HEK293 (cell line): ENCODE measurements around the gene MAP3K8.

Experiments used
- CTCF ChIA-PET: fragments of 350-600 bp; formaldehyde crosslinking; extraction: SDS; loops from one replicate; lab custom pipeline; 2021; ENCODE audit warnings: antibody characterized with exemption; lab: Yijun Ruan, JAX
- POLR2A ChIA-PET: fragments of 300-600 bp; formaldehyde crosslinking; extraction: SDS; loops from one replicate; lab custom pipeline; 2020; ENCODE audit warnings: antibody characterized with exemption, inconsistent platforms; lab: Yijun Ruan, JAX
- H3K27ac ChIP-seq: fragments of 200-500 bp; sonication (Bioruptor generic); 2 replicates; pipeline ENCODE4 v1.5.1; 2014; ENCODE audit warnings: low read depth, low read length, control low read depth, inconsistent platforms; ENCODE audit errors: extremely low read depth
- H3K36me3 ChIP-seq, 2 experiments: fragments of 200-500 bp in 1 of 2; sonication (Bioruptor generic) in 1 of 2; 1 replicate in 1 of 2; 2 replicates in 1 of 2; pipeline ENCODE4 v1.5.1; 2014 to 2017; ENCODE audit warnings: inconsistent platforms in 2 of 2, low read length in 2 of 2; ENCODE audit not compliant: control insufficient read depth in 2 of 2, insufficient read depth in 1 of 2
- H3K4me1 ChIP-seq: fragments of 200-500 bp; sonication (Bioruptor generic); 2 replicates; pipeline ENCODE4 v1.5.1; 2014; ENCODE audit warnings: mild to moderate bottlenecking, low read length, inconsistent platforms; ENCODE audit not compliant: control insufficient read depth, insufficient read depth
- H3K4me3 ChIP-seq: 2 replicates; pipeline ENCODE4 v1.5.1; 2011; ENCODE audit warnings: low read depth, mild to moderate bottlenecking, control low read depth, low read length, moderate library complexity
- H3K9me3 ChIP-seq: fragments of 200-500 bp; sonication (Bioruptor generic); 2 replicates; pipeline ENCODE4 v1.5.1; 2014; ENCODE audit warnings: low read depth, low read length, inconsistent platforms; ENCODE audit not compliant: control insufficient read depth, insufficient read depth
- EGR2 ChIP-seq: fragments of 450-650 bp; formaldehyde crosslinking; IDR thresholded peaks from 2 replicates; pipeline ENCODE4 v1.5.1; 2016; ENCODE audit warnings: low read depth, missing biosample characterization, missing genetic modification characterization
- FEZF1 ChIP-seq: fragments of 450-650 bp; formaldehyde crosslinking; IDR thresholded peaks from 2 replicates; pipeline ENCODE4 v1.5.1; 2016; ENCODE audit warnings: missing biosample characterization, missing genetic modification characterization
- GLI4 ChIP-seq: fragments of 450-650 bp; formaldehyde crosslinking; IDR thresholded peaks from 2 replicates; pipeline ENCODE4 v1.5.1; 2016; ENCODE audit warnings: missing biosample characterization, missing genetic modification characterization
- KLF7 ChIP-seq: fragments of 450-650 bp; formaldehyde crosslinking; IDR thresholded peaks from 2 replicates; pipeline ENCODE4 v1.5.1; 2016; ENCODE audit warnings: missing biosample characterization, missing genetic modification characterization, borderline replicate concordance
- WT1 ChIP-seq: fragments of 450-650 bp; formaldehyde crosslinking; IDR thresholded peaks from 2 replicates; pipeline ENCODE4 v1.5.1; 2016; ENCODE audit warnings: missing biosample characterization, missing genetic modification characterization
- ZFP3 ChIP-seq: fragments of 450-650 bp; formaldehyde crosslinking; IDR thresholded peaks from 2 replicates; pipeline ENCODE4 v1.5.1; 2016; ENCODE audit warnings: low read depth, missing biosample characterization, missing genetic modification characterization
- ZIC2 ChIP-seq: fragments of 450-650 bp; formaldehyde crosslinking; IDR thresholded peaks from 2 replicates; pipeline ENCODE4 v1.5.1; 2016; ENCODE audit warnings: missing biosample characterization, missing genetic modification characterization
- ZNF132 ChIP-seq: fragments of 450-650 bp; formaldehyde crosslinking; IDR thresholded peaks from 2 replicates; pipeline ENCODE4 v1.5.1; 2017; ENCODE audit warnings: missing biosample characterization, missing genetic modification characterization, borderline replicate concordance
- ZNF138 ChIP-seq: fragments of 450-650 bp; formaldehyde crosslinking; IDR thresholded peaks from 2 replicates; pipeline ENCODE4 v1.5.1; 2016; ENCODE audit warnings: missing biosample characterization, missing genetic modification characterization, borderline replicate concordance
- ZNF2 ChIP-seq: fragments of 450-650 bp; formaldehyde crosslinking; IDR thresholded peaks from 2 replicates; pipeline ENCODE4 v1.5.1; 2016; ENCODE audit warnings: missing biosample characterization, missing genetic modification characterization
- ZNF266 ChIP-seq: fragments of 450-650 bp; formaldehyde crosslinking; IDR thresholded peaks from 2 replicates; pipeline ENCODE4 v1.5.1; 2016; ENCODE audit warnings: missing biosample characterization, missing genetic modification characterization, low read depth
- ZNF274 ChIP-seq, 2 experiments: fragments of 200-500 bp in 1 of 2; fragments of 450-650 bp in 1 of 2; sonication (Bioruptor generic) in 1 of 2; formaldehyde crosslinking in 1 of 2; IDR thresholded peaks; 2 replicates each; pipeline versions ENCODE4 v1.5.1 to v1.6.1; 2014 to 2016; ENCODE audit warnings: borderline replicate concordance in 1 of 2, inconsistent platforms in 1 of 2, low read length in 1 of 2, missing biosample characterization in 1 of 2, missing genetic modification characterization in 1 of 2
- ZNF311 ChIP-seq: fragments of 450-650 bp; formaldehyde crosslinking; IDR thresholded peaks from 2 replicates; pipeline ENCODE4 v1.5.1; 2017; ENCODE audit warnings: missing biosample characterization, missing genetic modification characterization, borderline replicate concordance
- ZNF366 ChIP-seq: fragments of 450-650 bp; formaldehyde crosslinking; conservative IDR thresholded peaks from 2 replicates; pipeline ENCODE4 v1.5.1; 2016; ENCODE audit warnings: missing biosample characterization, missing genetic modification characterization
- ZNF571 ChIP-seq: fragments of 450-650 bp; formaldehyde crosslinking; IDR thresholded peaks from 2 replicates; pipeline ENCODE4 v1.5.0; 2017; ENCODE audit warnings: missing biosample characterization, missing genetic modification characterization
- ZNF596 ChIP-seq: fragments of 450-650 bp; IDR thresholded peaks from 2 replicates; pipeline ENCODE4 v1.5.0; 2018; ENCODE audit warnings: missing biosample characterization, mild to moderate bottlenecking, missing genetic modification characterization, moderate library complexity
- ZNF610 ChIP-seq: fragments of 450-650 bp; formaldehyde crosslinking; IDR thresholded peaks from 2 replicates; pipeline ENCODE4 v1.5.1; 2016; ENCODE audit warnings: missing biosample characterization, missing genetic modification characterization, borderline replicate concordance
- ZNF621 ChIP-seq: fragments of 450-650 bp; formaldehyde crosslinking; IDR thresholded peaks from 2 replicates; pipeline ENCODE4 v1.5.1; 2017; ENCODE audit warnings: missing biosample characterization, missing genetic modification characterization
- ZNF654 ChIP-seq: fragments of 450-650 bp; formaldehyde crosslinking; IDR thresholded peaks from 2 replicates; pipeline ENCODE4 v1.5.1; 2016; ENCODE audit warnings: low read depth, missing biosample characterization, missing genetic modification characterization
- ZNF664 ChIP-seq: fragments of 450-650 bp; formaldehyde crosslinking; IDR thresholded peaks from 2 replicates; pipeline ENCODE4 v1.5.1; 2016; ENCODE audit warnings: missing biosample characterization, missing genetic modification characterization
- ZNF677 ChIP-seq: fragments of 450-650 bp; IDR thresholded peaks from 2 replicates; pipeline ENCODE4 v1.5.0; 2018; ENCODE audit warnings: missing biosample characterization, mild to moderate bottlenecking, missing genetic modification characterization, moderate library complexity
- ZNF768 ChIP-seq: fragments of 450-650 bp; formaldehyde crosslinking; IDR thresholded peaks from 2 replicates; pipeline ENCODE4 v1.5.1; 2018; ENCODE audit warnings: missing biosample characterization, mild to moderate bottlenecking, missing genetic modification characterization
- TF ChIP-seq, protein P1 (sequence below): fragments of 450-650 bp; formaldehyde crosslinking; IDR thresholded peaks from 2 replicates; pipeline ENCODE4 v1.5.1; 2016; ENCODE audit warnings: missing biosample characterization, missing genetic modification characterization
- TF ChIP-seq, protein P2 (sequence below): sonication (generic); formaldehyde crosslinking; IDR thresholded peaks from 2 replicates; pipeline ENCODE4 v1.8.1; 2022; ENCODE audit warnings: mild to moderate bottlenecking, moderate library complexity, missing genetic modification reagents
- TF ChIP-seq, protein P3 (sequence below): fragments of 450-650 bp; formaldehyde crosslinking; IDR thresholded peaks from 2 replicates; pipeline ENCODE4 v1.5.1; 2016; ENCODE audit warnings: missing biosample characterization, missing genetic modification characterization
- TF ChIP-seq, protein P4 (sequence below): fragments of 450-650 bp; formaldehyde crosslinking; IDR thresholded peaks from 2 replicates; pipeline ENCODE4 v1.5.0; 2017; ENCODE audit warnings: missing biosample characterization, missing genetic modification characterization, borderline replicate concordance
- TF ChIP-seq, protein P5 (sequence below): fragments of 450-650 bp; formaldehyde crosslinking; IDR thresholded peaks from 2 replicates; pipeline ENCODE4 v1.5.1; 2016; ENCODE audit warnings: missing biosample characterization, missing genetic modification characterization

Gene MAP3K8

DNA sequence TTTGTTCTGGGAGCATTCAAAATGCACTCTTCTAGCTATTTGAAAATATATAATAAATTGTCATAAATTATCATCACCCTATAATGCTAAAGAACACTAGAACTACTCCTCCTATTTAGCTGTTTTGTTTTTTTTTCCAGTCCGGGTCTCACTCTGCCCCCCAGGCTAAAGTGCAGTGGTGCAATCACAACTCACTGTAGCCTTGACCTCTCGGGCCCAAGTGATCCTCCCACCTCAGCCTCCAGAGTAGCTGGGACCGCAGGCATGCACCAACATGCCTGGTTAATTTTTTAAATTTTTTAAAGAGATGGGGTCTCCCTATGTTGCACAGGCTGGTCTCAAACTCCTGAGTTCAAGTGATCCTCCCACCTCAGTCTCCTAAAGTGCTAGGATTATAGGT, 43.8 kb upstream of the MAP3K8 start:
- H3K9me3 ChIP-seq = no peaks in the 10 kb centered on the region
- H3K4me3 ChIP-seq = no peak overlapping the region
- H3K36me3 ChIP-seq = no peaks in the 10 kb centered on the region
- no peak overlapping the region for H3K27ac ChIP-seq
- TF ChIP-seq ZNF677 (no peak), ZNF610 (no peak), ZNF596 (no peak), ZNF654 (tag by site-specific recombination) (no peak), KLF7 (tag by site-specific recombination) (no peak), EGR2 (tag by site-specific recombination) (no peak), ZNF138 (tag by site-specific recombination) (no peak), ZNF768 (no peak), ZNF366 (tag by site-specific recombination) (no peak), ZNF664 (tag by site-specific recombination) (no peak)
- TF ChIP-seq, protein P1, sequence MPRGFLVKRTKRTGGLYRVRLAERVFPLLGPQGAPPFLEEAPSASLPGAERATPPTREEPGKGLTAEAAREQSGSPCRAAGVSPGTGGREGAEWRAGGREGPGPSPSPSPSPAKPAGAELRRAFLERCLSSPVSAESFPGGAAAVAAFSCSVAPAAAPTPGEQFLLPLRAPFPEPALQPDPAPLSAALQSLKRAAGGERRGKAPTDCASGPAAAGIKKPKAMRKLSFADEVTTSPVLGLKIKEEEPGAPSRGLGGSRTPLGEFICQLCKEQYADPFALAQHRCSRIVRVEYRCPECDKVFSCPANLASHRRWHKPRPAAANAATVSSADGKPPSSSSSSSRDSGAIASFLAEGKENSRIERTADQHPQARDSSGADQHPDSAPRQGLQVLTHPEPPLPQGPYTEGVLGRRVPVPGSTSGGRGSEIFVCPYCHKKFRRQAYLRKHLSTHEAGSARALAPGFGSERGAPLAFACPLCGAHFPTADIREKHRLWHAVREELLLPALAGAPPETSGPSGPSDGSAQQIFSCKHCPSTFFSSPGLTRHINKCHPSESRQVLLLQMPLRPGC (tag by site-specific recombination) = no peak
- CTCF ChIA-PET = interaction anchor here (0.6 to 7.2 kb wide), 2 partner anchors 31 to 201 kb away, joined by 3 to 111 read pairs; no protein-coding TSS in a partner anchor
- H3K4me1 ChIP-seq = no peaks in the 10 kb centered on the region
- POLR2A ChIA-PET = no interaction called here

DNA sequence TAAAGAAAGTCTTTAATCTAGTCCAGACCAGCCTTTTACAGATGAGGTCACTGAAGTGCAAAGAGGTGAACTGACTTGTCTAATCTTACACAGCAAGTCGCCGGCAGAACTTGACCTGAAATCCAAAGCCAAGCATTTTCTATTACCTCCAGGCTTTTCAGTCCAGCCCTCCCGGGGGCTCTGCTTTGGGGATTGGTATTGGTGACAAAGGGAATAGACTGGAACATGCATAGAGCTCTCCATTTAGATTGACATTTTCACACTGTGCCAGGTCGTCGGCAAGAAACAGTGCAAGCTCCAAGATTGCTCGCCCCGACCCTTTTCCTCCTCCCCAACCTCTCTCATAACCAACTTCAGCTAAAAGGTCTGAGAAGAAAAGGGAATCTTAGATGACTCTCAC, 42.7 kb upstream of the MAP3K8 start:
- Histone ChIP-seq H3K9me3 (no peaks in the 10 kb centered on the region), H3K36me3 (no peaks in the 10 kb centered on the region), H3K27ac (no peak overlapping the region), H3K4me1 (no peaks in the 10 kb centered on the region), H3K4me3 (no peak overlapping the region)
- ChIA-PET POLR2A (no interaction called here), CTCF (interaction anchor here (1.3 to 7.2 kb wide), 5 partner anchors 8 to 200 kb away, joined by 3 to 111 read pairs (median 13); no protein-coding TSS in a partner anchor)
- TF ChIP-seq, protein P2, sequence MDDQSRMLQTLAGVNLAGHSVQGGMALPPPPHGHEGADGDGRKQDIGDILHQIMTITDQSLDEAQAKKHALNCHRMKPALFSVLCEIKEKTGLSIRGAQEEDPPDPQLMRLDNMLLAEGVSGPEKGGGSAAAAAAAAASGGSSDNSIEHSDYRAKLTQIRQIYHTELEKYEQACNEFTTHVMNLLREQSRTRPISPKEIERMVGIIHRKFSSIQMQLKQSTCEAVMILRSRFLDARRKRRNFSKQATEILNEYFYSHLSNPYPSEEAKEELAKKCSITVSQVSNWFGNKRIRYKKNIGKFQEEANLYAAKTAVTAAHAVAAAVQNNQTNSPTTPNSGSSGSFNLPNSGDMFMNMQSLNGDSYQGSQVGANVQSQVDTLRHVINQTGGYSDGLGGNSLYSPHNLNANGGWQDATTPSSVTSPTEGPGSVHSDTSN (CRISPR knock-in tag) = no peak
- no peak for TF ChIP-seq ZNF610
- no peak for TF ChIP-seq ZNF571 (tag by site-specific recombination)
- TF ChIP-seq, protein P3, sequence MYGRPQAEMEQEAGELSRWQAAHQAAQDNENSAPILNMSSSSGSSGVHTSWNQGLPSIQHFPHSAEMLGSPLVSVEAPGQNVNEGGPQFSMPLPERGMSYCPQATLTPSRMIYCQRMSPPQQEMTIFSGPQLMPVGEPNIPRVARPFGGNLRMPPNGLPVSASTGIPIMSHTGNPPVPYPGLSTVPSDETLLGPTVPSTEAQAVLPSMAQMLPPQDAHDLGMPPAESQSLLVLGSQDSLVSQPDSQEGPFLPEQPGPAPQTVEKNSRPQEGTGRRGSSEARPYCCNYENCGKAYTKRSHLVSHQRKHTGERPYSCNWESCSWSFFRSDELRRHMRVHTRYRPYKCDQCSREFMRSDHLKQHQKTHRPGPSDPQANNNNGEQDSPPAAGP (tag by site-specific recombination) = no peak
- TF ChIP-seq FEZF1 (tag by site-specific recombination) = no peak
- TF ChIP-seq, protein P4, sequence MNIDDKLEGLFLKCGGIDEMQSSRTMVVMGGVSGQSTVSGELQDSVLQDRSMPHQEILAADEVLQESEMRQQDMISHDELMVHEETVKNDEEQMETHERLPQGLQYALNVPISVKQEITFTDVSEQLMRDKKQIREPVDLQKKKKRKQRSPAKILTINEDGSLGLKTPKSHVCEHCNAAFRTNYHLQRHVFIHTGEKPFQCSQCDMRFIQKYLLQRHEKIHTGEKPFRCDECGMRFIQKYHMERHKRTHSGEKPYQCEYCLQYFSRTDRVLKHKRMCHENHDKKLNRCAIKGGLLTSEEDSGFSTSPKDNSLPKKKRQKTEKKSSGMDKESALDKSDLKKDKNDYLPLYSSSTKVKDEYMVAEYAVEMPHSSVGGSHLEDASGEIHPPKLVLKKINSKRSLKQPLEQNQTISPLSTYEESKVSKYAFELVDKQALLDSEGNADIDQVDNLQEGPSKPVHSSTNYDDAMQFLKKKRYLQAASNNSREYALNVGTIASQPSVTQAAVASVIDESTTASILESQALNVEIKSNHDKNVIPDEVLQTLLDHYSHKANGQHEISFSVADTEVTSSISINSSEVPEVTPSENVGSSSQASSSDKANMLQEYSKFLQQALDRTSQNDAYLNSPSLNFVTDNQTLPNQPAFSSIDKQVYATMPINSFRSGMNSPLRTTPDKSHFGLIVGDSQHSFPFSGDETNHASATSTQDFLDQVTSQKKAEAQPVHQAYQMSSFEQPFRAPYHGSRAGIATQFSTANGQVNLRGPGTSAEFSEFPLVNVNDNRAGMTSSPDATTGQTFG (tag by site-specific recombination) = no peak
- no peak for TF ChIP-seq ZFP3 (tag by site-specific recombination)
- TF ChIP-seq ZNF2 (tag by site-specific recombination) = no peak
- TF ChIP-seq ZNF274 (IDR thresholded peaks at IDR 0.05; ENCODE audit: low read length) = no peak
- TF ChIP-seq ZNF274 (tag by site-specific recombination; IDR thresholded peaks at IDR 0.05; ENCODE audit: borderline replicate concordance) = no peak
- TF ChIP-seq ZNF311 (tag by site-specific recombination) = no peak
- no peak for TF ChIP-seq ZNF654 (tag by site-specific recombination)
- no peak for TF ChIP-seq GLI4 (tag by site-specific recombination)
- TF ChIP-seq, protein P5, sequence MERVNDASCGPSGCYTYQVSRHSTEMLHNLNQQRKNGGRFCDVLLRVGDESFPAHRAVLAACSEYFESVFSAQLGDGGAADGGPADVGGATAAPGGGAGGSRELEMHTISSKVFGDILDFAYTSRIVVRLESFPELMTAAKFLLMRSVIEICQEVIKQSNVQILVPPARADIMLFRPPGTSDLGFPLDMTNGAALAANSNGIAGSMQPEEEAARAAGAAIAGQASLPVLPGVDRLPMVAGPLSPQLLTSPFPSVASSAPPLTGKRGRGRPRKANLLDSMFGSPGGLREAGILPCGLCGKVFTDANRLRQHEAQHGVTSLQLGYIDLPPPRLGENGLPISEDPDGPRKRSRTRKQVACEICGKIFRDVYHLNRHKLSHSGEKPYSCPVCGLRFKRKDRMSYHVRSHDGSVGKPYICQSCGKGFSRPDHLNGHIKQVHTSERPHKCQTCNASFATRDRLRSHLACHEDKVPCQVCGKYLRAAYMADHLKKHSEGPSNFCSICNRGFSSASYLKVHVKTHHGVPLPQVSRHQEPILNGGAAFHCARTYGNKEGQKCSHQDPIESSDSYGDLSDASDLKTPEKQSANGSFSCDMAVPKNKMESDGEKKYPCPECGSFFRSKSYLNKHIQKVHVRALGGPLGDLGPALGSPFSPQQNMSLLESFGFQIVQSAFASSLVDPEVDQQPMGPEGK = no peak
- TF ChIP-seq ZNF266 (tag by site-specific recombination) = no peak
- TF ChIP-seq ZNF132 (tag by site-specific recombination) = no peak
- TF ChIP-seq WT1 (tag by site-specific recombination) = no peak
- TF ChIP-seq ZIC2 (tag by site-specific recombination) = no peak
- no peak for TF ChIP-seq ZNF621 (tag by site-specific recombination)
